Measurements from ENCODE around the gene ATP2B2. TPM values are rescaled to one million over a fixed set of nuclear protein-coding genes. Genes with fewer than 3 reads are reported as not detected.

The ATP2B2 gene
- polyA plus RNA-seq, 2 of the 4 experiments (the other 2 are of a cell fraction) = 0.03 to 0.04 TPM

DNA sequence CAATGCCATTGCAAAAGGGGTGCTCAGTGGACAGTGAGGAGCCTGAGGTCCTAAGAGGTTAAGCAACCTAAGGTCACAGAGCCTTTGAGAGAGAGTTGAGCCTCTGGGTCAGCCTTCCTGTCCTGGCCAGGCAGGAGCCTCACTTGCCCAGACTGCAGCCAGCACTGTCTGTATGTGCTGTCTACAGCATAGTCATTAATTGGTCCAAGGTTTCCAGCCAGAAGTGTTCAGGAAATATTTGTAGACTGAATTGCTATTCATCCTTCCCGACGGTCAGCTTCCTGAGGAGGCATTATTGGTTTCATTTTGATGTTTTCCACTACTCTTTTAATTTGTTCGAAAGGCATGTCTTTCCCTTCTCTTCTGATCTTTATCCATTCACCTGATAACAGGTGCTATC lies 192.5 kb downstream of the ATP2B2 start:
- Histone ChIP-seq H3K4me1 (no peaks in the 10 kb centered on the region), H3K27ac (no peak overlapping the region), H3K4me3 (no peak overlapping the region), H3K9me3 (no peaks in the 10 kb centered on the region), H3K4me2 (no peak overlapping the region)
- WGBS (ENCODE audit: missing lambda C conversion rate) = 93% methylated on average over 3 of the region's 3 CpGs
- TF ChIP-seq HOXB5 (CRISPR knock-in tag; IDR thresholded peaks at IDR 0.05) (no peak), JUNB (IDR thresholded peaks at IDR 0.05) (no peak), NPAS2 (CRISPR knock-in tag; IDR thresholded peaks at IDR 0.05; ENCODE audit: borderline replicate concordance) (no peak), GATA3 (IDR thresholded peaks at IDR 0.05; ENCODE audit: borderline replicate concordance) (no peak), CHD2 (IDR thresholded peaks at IDR 0.05; ENCODE audit: low read length, partially characterized antibody) (no peak), HDAC2 (IDR thresholded peaks at IDR 0.05) (no peak), CEBPB (IDR thresholded peaks at IDR 0.05) (no peak), REST (IDR thresholded peaks at IDR 0.05) (no peak), EP300 (IDR thresholded peaks at IDR 0.05) (no peak), TP53 (CRISPR knock-in tag; IDR thresholded peaks at IDR 0.05) (no peak), KDM5A (IDR thresholded peaks at IDR 0.05) (no peak), RAD21 (conservative IDR thresholded peaks at IDR 0.05 in 1 of 2, IDR thresholded peaks at IDR 0.05 in 1 of 2) (no peak)
- TF ChIP-seq, protein P1, sequence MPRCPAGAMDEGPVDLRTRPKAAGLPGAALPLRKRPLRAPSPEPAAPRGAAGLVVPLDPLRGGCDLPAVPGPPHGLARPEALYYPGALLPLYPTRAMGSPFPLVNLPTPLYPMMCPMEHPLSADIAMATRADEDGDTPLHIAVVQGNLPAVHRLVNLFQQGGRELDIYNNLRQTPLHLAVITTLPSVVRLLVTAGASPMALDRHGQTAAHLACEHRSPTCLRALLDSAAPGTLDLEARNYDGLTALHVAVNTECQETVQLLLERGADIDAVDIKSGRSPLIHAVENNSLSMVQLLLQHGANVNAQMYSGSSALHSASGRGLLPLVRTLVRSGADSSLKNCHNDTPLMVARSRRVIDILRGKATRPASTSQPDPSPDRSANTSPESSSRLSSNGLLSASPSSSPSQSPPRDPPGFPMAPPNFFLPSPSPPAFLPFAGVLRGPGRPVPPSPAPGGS (IDR thresholded peaks at IDR 0.05) = no peak
- TF ChIP-seq, protein P2, sequence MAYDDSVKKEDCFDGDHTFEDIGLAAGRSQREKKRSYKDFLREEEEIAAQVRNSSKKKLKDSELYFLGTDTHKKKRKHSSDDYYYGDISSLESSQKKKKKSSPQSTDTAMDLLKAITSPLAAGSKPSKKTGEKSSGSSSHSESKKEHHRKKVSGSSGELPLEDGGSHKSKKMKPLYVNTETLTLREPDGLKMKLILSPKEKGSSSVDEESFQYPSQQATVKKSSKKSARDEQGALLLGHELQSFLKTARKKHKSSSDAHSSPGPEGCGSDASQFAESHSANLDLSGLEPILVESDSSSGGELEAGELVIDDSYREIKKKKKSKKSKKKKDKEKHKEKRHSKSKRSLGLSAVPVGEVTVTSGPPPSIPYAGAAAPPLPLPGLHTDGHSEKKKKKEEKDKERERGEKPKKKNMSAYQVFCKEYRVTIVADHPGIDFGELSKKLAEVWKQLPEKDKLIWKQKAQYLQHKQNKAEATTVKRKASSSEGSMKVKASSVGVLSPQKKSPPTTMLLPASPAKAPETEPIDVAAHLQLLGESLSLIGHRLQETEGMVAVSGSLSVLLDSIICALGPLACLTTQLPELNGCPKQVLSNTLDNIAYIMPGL (CRISPR knock-in tag; IDR thresholded peaks at IDR 0.05; ENCODE audit: borderline replicate concordance) = no peak
- TF ChIP-seq, protein P3, sequence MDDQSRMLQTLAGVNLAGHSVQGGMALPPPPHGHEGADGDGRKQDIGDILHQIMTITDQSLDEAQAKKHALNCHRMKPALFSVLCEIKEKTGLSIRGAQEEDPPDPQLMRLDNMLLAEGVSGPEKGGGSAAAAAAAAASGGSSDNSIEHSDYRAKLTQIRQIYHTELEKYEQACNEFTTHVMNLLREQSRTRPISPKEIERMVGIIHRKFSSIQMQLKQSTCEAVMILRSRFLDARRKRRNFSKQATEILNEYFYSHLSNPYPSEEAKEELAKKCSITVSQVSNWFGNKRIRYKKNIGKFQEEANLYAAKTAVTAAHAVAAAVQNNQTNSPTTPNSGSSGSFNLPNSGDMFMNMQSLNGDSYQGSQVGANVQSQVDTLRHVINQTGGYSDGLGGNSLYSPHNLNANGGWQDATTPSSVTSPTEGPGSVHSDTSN (IDR thresholded peaks at IDR 0.05) = no peak
- DNase-seq (ENCODE audit: low read depth in 1 of 2, low spot score in 1 of 2) (no peak), FAIRE-seq (no peak), ATAC-seq (peak in 1 of 2 experiments; percentile 16; a peak in 2 of 6 replicates)
- ChIA-PET POLR2A (no interaction called here), CTCF (interaction anchor here (1.0 to 3.1 kb wide), 2 partner anchors 9 to 426 kb away, joined by 3 to 19 read pairs; no protein-coding TSS in a partner anchor)

DNA sequence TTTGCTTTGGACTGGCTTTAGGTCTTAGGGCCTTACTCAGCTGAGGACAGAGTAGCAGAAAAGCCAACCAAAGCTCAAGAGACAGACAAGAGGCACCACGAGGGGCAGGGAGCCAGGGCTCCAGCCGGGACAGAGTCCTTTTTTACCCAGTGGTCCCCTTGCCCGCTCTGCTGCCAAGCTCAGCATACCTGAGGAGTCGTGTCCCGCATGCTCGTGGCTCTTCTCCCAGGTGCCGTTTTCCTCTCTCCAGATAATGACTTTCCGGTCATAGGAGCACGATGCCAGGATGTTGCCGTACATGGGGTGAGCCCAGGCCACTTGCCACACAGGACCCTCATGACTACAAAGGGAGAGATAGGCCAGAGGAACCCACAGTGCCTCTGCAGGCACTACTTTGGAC lies 193.0 kb downstream of the ATP2B2 start:
- CTCF ChIA-PET = interaction anchor here (0.9 to 1.3 kb wide), 2 partner anchors 9 to 366 kb away, joined by 3 to 4 read pairs; no protein-coding TSS in a partner anchor

More for the DNA sequence above, 193.0 kb downstream of the ATP2B2 start:
- Histone ChIP-seq H3K4me1 (no peaks in the 10 kb centered on the region), H3K27ac (no peak overlapping the region), H3K9me3 (no peaks in the 10 kb centered on the region), H3K4me3 (no peak overlapping the region), H3K4me2 (no peak overlapping the region)
- no peak for FAIRE-seq
- 92% methylated on average over 10 of the region's 10 CpGs for WGBS (ENCODE audit: missing lambda C conversion rate)
- POLR2A ChIA-PET = no interaction called here
- DNase-seq (ENCODE audit: low read depth in 1 of 2, low spot score in 1 of 2) = no peak
- no peak for TF ChIP-seq HOXA7 (CRISPR knock-in tag; IDR thresholded peaks at IDR 0.05)
- TF ChIP-seq MAFK (IDR thresholded peaks at IDR 0.05; ENCODE audit: partially characterized antibody) = no peak
- TF ChIP-seq EP300 (IDR thresholded peaks at IDR 0.05) = no peak
- peak in 1 of 2 experiments; percentile 8; a peak in 2 of 6 replicates for ATAC-seq
